Stimulated activated CD4-positive, alpha-beta T cell treated with anti-CD3 and anti-CD28 coated beads, Interleukin-1b, Interleukin-23, amount 100 ng/mL, for 24 hours (primary cell): ENCODE data around the gene TNFRSF21.
"Not testable (repeated sequence)": the region's sequence is repeated elsewhere in the genome, so short reads cannot be mapped to it uniquely, and the experiment has no call there.

Experiments used
- DNase-seq, 4 experiments: peaks; one replicate each; pipeline ENCODE4 v3.0.0-alpha.2; 2020; ENCODE audit warnings: low read depth in 4 of 4, low spot score in 1 of 4

TNFRSF21 gene

DNA sequence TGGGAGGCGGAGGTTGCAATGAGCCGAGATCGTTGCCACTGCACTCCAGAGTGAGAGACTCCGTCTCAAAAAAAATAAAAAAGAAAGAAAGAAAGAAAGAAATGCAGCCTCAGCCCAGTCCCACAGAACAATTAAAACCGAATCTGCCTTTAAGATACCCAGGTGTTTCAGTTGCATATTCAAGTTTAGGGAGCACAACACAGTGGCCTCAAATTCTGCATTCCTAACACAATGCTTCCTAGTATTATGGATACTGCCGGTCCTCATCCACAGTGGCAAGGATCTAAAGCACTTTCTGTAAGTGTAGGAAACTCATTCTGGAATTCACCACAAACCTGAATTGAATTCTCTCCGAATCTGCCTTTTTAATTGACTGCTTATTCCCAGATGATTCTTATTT lies 80.5 kb downstream of the TNFRSF21 start:
- DNase-seq: no peak

DNA sequence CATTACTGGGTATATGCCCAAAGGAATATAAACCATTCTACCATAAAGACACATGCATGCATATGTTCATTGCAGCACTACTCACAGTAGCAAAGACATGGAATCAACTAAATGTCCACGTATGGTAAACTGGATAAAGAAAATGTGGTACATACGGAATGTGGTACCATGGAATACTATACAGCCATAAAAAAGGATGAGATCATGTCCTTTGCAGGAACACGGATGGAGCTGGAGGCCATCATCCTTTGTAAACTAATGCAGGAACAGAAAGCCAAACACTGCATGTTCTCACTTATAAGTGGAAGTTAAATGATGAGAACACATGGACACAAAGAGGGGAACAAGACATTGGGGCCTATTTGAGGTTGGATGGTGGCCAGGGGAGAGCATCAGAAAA lies 81.6 kb downstream of the TNFRSF21 start:
- not testable (repeated sequence) for DNase-seq

DNA sequence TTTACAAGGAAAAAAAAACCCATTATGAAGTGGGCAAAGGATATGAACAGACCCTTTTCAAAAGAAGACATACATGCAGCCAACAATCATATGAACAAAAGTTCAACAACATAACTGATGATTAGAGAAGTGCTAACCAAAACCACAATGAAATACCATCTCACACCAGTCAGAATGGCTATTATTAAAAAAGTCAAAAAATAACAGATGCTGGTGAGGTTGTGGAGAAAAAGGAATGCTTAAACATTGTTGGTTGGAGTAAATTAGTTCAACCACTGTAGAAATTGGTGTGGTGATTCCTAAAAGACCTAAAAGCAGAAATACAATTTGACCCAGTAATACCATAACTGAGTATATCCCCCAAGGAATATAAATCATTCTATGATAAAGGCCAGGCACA lies 86.5 kb downstream of the TNFRSF21 start:
- not testable (repeated sequence) for DNase-seq

DNA sequence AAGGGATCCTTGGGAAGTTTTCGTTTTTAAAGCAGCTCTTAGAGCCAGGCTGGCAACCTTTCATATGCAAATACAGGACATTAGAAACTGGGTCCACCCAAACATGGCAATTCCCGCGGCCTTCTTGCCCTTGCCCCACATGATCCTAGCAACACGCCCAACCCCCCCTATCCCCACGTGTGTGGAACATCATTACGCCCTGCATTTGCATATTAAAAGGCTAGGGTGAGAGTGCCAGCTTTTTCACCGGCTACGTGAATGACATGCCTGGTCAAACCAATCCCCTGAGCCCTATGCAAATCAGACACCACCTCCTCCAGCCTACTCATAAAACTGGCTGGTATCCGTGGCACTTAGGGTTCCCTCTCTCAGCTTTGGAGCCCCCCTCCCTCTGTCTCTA lies 88.1 kb downstream of the TNFRSF21 start:
- no peak for DNase-seq

DNA sequence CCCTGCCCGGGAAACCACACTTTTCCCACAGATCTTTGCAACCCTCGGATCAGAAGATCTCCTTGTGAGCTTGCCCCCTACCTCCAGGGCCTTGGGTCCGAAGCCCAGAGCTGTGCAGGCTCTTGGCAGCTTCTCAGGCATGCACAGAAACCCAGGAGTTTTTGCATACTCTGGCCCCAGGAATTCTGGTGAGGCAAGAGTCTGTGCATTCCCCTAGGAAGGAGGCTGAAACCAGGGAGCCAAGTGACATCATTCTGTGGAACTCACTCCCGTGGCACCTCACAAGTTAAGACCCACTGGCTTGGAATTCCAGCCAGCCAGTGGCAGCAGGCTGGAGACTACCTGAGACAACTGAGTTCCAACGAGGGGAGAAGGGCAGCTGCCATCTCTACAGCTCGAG lies 100.1 kb downstream of the TNFRSF21 start:
- DNase-seq: no peak

DNA sequence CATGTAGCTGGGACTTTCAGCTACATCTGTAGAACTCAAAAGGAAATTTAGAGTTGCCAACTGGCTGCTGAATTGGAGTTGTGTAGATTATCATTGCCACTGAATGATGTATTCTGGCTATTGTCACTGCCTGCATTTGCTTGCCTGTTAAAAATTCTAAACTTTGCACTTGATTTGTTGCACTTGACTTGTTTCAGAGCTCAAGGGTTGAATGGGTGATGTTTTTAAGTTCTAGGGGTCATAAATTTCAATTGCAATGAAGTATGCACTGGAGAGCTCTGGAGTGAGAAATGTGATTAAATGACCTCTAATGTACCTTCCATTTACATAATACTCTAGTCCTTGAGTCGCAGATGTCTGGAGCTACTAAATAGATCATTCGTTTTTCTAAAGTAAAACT lies 102.4 kb downstream of the TNFRSF21 start:
- DNase-seq: no peak

DNA sequence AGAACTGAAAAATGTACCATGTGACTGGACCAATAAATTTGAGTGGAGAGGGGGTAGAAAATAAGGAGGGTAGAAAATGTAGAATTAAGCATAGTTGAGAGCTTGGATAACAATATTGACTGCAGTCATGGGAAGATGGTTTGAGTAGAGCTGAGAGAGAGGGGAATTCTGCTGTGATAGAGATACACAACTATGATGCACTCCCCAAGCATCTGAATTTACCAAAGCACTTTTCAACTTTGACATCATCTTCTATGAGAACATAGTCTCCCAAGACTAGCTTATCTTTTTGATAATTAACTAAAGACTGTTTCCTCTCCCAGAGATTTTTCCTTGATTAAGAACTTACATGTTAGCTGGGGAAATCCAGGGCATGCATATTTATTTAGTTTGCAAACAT lies 103.1 kb downstream of the TNFRSF21 start:
- no peak for DNase-seq

DNA sequence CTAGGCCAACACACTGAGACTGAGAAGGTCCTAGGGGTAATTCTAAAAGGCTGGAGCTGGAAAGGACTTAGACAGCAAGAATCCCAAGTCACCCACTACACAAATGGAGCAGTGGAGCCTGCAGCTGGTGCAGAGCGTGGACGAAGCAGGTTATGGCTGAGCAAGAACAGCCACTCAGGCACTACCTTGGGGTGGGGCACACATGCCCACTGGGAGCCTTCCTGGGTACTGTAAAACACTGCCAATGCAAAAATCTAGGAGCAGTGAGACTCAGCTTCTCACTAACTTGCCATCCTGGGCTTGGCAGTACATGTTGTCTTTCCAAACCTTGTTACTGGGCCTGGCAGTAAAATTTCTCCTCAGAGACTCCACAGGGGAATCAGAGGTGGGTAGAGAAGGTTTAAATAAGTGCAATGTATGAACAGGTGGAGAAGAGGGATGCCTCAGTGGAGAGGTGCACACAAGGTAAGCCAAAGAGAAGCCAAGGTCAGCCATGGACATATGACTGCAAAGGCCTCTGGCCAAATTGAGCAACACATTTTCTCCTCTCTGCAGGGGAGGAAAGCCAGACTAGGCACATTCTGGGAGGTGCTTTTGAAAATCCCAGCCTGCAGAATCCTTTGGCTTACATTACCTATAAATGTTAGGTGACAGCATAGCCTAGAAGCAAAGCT lies 105.6 kb downstream of the TNFRSF21 start:
- no peak for DNase-seq

DNA sequence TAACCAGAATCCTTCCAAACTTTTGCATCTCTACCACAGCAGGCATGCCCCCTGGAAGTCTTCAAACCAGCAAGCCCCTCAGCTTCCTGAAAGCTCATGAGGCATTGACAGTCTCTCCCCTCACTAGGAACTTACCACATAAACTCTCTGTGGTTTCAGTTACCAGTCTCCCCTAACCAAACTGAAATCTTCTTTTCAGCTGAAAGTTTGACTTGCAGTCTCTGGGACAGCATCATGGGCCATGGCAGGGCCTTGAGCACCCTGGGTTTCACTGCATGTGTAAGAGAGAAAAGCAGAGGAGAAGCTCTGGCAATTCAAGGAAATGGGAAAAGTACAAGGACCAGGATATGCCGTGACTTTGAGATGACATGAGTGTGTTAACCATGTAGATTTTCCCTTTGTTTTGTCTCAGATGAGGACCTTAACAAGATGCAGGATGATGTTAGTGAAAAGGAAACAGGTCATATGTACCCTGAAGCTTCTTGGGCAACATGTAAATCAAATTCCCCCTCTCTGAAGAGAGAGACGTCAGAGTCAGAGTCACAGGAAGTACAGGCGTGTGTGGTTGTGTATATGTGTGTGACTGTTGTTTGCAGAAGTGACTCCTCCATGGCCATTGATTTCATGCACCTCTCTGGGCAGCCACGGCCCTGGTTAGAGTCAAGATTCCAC lies 106.3 kb downstream of the TNFRSF21 start:
- no peak for DNase-seq

DNA sequence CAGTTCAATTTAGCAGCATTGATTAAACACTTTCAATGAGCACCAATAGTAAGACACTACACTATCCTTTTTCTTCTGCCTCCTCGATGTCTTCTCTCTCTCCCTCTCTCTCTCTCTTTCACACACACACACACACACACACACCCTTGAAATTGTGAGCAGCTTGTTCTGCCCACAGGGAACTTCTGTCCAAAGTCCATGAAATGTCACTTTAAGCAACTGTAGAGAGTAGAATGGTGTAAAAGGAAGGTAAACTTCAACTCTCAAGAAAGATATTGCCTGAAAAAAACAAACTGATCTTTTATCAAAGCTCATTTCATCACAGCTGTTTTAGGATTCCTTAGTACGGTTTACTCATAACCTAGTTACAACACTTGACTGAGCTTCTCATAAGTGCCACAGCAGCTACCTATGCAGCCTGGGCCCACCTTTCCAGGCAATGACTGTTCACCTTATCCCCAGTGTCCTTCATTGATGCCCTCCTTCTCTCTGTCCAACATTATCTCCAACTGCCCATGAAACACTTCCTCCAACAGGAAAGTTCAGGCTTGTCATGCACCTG lies 107.0 kb downstream of the TNFRSF21 start:
- DNase-seq: no peak

DNA sequence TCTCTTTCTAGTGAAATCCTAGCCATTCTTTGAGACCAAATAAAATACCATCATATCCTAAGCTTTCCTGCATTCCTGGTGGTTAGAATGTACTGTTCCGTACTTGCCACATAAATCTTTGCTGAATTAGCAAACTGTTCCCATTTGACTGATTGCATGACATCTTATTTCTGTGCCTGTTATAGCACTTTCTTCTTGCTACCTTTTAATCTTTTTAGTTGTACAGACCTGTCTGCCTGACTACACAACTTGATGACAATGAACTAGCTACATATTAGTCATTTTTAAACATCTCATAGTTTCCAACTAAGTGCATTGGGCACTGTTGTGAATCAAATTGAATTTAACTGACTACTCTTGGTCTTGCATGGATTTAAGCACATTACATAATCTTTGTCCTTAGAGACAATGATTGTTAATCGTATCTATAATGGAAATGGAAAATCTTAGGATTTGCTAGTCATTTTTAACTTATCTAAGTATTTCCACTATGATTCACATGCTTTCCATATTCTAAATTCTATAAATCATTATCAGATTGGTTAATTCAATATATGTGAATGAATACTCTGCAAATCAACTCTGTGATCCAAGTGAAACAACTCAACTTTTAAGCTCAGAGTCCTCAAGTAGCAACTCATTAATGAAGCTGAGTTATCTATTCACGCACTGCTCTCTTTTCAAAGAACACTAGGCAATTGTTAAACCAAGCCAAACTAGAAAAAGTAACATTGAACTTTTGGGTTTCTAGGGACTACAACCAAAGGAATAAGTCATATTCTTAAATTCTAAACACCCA lies 109.0 kb downstream of the TNFRSF21 start:
- DNase-seq: no peak

DNA sequence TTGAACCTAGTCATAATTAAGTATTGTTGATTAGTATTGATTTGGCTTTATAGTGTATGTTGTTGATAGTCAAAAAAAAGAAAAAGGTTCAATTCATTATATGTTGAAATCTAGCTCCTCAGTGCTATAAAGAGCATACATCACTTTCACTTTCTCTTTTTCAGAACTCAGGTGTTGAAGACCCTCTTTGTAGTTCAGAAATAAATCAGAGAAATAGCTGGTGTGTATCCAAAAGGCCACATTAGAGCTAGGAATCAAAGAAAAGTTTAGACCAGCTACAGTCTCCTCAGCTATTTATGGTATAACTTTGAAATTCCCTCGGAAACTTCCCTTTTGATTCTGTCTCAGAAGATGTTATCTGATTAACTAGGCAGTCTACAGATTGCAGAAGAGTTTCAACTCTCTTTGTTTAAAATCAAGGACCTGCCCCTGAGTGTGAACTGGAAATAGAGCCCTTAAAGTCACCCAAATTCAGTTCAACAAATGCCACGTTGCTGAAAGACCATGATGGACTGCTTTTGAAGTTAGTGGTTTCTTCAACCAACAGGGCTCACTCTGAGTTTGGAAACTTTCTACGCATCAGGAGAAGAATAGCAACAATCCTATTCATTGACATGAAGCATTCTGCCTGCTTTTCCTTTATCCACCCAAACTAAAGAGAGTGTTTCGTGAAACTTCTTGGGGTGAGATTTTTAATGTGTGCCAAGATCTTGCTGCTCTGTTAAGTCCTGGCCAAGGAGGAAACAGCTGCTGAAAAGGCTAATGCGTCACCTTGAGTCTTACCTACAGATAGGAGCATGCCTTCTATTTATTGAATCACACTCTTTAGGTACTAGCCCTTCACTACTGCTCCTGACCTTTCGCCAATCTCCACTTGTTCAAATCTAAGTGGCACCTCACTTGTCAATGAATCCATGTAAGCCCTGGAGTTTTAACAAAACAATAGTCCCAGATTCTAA lies 111.7 kb downstream of the TNFRSF21 start:
- DNase-seq: no peak

DNA sequence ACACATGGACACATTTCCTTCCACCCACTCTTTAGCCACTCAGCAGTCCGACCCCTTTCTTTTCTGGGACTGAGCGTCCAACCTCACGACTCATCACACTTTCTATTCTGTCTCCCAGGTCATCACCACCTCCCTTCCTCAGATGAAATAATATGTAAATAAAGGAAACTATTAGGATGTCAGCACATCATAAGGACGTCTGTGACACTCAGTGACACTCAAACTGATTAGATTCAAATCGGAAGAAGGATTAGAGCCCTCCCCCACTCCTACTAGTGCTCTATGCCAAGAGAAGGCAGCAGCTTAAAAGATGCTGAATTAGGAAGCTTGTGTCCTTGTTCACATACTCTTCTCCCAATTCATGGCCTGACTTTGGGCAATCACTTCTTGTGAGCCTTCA lies 113.6 kb downstream of the TNFRSF21 start:
- no peak for DNase-seq

DNA sequence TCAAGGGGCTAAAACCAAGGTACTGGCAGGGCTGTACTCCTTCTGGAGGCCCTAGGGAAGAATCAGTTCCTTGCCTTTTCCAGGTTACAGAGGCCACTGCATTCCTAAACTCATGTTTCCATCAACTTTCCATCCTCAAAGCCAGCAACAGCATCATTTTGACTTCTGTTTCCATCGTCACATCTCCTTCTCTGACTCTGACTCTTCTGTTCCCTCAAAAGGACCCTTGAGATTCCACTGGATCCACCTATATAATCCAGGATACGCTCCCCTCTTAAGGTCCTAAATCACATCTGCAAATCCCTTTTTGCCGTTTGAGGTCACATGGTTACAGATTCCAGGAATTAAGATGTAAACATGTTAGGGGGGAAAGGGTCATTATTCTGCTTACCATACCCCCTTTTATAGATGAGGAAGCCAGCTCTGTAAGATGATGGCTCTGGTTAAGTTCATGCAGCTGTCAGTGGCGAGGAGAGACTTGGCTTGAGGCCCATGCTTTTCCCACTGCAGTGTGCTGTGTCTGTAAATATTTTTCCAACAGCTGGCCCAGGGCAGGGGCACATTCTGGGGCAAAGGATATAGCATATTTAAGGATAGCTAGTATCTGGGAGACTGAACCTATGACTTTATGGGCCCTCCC lies 114.6 kb downstream of the TNFRSF21 start:
- DNase-seq: no peak

DNA sequence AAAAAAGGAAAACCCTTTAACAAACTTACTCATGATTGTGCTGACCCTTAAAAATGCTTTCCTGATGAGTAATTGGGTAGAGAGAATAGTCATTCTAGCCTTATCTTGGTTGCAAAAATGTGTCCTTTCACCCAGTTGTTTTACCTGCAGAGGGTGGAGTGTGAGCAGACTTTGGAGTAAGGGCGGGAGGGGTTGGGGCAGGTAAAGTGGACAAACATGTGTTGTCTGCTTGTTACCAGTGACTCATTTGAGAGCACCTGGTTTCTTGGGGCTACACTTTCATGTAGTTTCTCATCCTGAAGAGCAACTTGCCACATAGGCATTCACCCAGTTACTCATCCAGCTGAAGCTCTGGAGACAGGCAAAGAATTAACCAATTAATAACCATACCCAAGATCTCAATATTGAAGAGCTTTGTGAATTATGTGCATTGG lies 121.1 kb downstream of the TNFRSF21 start:
- DNase-seq: no peak

DNA sequence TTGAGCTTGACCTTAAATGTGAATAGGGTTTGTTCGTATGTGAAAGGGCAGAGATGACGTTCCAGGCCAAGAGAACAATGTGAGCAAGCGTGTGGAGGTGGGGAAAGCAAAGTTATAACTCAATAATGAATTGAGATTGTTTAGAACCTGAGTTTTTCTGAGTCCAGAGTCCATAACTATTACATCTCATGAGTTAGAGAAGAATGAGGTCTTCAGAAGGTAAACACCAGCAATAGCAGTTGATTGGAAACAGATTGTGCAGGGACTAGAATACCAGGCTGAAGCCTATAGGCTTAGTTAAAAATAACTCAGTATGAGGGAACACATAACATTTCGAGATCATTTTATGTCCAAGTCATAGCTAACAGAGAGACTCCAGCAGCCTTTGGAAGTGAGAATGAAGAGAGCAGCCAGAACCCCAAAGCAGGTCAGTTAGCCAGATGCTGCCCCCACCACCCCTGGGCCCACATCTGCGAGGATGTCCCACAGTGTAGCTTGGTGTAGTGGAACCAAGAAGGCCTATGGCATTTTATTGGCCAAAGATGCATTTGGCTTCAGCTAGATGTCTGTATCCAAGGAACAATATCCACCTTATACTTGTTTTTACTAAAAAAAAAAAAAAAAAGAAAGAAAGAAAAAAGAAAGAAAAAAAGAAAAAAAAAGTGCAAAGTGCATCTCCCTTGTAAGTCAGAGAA lies 121.7 kb downstream of the TNFRSF21 start:
- DNase-seq: no peak

DNA sequence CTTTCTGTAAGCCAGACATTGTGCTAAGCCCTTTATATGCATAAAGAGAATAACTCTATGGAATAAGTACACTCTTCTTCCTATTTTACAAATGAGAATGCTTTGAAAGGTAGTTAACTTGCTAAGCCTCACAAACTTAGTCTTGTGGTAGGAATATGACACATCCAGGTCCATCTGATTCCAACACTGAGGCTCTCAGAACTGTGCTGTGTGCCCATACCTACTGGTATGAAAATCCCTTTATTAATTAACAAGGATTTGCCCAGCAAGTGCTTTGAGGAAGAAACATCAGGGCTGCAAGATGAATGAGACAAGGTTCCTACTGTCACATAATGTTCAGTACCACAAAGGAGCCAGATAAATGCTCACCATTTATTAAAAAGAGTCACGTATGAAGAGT lies 122.6 kb downstream of the TNFRSF21 start:
- DNase-seq: no peak

DNA sequence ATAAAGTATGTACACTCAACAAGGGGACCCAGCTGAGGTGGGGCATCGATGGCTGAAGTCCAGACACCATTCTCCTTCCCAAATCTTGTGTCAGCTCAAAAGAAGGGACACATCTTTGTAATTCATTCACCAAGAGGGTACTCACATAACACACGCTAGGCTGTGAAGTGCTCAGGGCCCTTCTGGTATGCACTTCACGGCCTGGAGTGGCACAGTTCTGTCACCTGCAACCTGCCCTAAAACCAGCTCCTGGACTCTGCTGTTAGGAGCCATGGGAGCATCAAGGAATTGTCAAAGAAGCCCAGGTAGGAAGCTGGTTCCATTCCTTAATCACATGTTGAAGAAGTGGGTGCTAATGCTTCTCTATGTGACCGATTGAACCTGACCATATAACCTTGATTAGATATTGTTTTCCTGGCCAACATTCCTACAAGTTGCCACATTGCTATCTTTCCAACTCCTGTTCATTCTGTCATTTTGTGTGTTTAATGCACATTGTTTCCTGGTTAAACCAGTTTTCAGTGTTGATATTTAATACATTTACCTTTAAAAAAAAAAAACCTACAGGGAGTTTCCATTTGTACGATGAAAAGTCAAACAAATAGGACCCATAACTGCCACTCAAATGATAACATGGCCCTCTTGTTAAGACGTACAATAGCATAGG lies 127.3 kb downstream of the TNFRSF21 start:
- no peak for DNase-seq

DNA sequence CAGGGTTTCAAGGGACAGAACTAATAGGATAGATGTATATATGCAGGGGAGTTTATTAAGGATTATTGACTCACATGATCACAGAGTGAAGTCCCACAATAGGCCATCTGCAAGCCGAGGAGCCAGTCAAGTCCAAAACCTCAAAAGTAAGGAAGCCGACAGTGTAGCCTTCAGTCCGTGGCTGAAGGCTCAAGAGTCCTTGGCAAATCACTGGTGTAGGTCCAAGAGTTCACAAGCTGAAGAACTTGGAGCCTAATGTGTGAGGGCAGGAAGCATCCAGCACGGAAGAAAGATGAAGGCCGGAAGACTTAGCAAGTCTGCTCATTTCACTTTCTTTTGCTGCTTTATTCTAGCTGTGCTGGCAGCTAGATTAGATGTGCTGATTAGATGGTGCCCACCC lies 128.0 kb downstream of the TNFRSF21 start:
- DNase-seq: no peak
